Adrenal gland (tissue), 5 donors: ENCODE results near the gene GMDS.

Source experiments
- CTCF ChIP-seq, 6 experiments: fragments of 450-650 bp in 4 of 6; fragments of 200-600 bp in 2 of 6; sonication (generic) in 1 of 6; IDR thresholded peaks; 1 replicate in 5 of 6; 2 replicates in 1 of 6; pipeline versions ENCODE4 v1.5.1 to v1.8.0; 2016 to 2021; ENCODE audit warnings: antibody characterized with exemption in 6 of 6, mild to moderate bottlenecking in 2 of 6, moderate library complexity in 1 of 6
- POLR2A ChIP-seq, 2 donors: fragments of 450-650 bp; IDR thresholded peaks; one replicate each; pipeline ENCODE4 v1.6.1; 2017; ENCODE audit warnings: antibody characterized with exemption in 2 of 2, mild to moderate bottlenecking in 2 of 2, moderate library complexity in 1 of 2
- donor health status: DM: no; HTN: no; CAD: no.

- TF ChIP-seq CTCF (IDR thresholded peaks at IDR 0.05), result no peak
- TF ChIP-seq POLR2A (IDR thresholded peaks at IDR 0.05), result no peak
Observed at GRCh38 chr6:1587546-1587945, 657.9 kb downstream of the GMDS start.
